Stimulated activated CD4-positive, alpha-beta T cell treated with anti-CD3 and anti-CD28 coated beads, TNF-alpha, amount 100 ng/mL, for 48 hours (primary cell): ENCODE data around the gene MCOLN3.
"Not testable (repeated sequence)": the region's sequence is repeated elsewhere in the genome, so short reads cannot be mapped to it uniquely, and the experiment has no call there.

Experiments
- DNase-seq, 3 donors: peaks; one replicate each; pipeline ENCODE4 v3.0.0-alpha.2; 2020; ENCODE audit warnings: low read depth in 3 of 3

The MCOLN3 gene

GRCh38 chr1:85049735-85050166, 1.5 kb upstream of the MCOLN3 start:
- DNase-seq: no peak

- DNase-seq: no peak
Measured at GRCh38 chr1:85047472-85048295, 616 bp downstream of the MCOLN3 start.

DNA sequence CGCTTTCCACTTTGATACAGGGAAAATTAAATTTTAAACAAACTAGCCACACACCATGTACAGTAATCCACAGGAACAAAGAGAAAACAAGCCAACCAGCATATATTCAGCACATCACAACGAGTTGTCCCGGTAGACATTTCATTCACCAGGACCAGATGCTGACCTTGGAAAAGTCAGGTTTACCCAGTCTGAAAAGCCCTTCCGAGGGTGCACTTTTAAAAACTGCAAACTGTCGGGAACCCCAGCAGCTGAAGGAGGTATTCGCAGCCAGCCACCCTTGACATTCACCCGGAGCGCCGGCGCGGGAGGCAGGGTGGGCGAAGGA, 1.2 kb downstream of the MCOLN3 start:
- DNase-seq: no peak

- no peak for DNase-seq
Measured at GRCh38 chr1:85042413-85042812, 5.9 kb downstream of the MCOLN3 start.

DNA sequence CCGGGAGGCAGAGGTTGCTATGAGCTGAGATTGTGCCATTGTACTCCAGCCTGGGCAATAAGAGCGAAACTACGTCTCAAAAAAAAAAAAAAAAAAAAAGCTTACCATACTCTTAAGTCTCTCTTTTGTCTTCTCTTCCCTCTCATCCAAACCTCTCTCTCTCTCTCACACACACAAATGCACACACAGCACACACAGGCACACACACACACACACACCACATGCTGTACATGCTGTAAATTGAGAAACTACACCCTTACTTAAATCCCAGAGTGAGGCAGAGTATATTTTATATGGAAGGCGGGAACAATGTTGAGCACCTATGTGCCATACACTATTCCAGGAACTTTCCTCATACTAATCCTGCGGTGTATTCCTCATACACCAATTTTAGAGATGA, 6.5 kb downstream of the MCOLN3 start:
- DNase-seq: no peak

DNA sequence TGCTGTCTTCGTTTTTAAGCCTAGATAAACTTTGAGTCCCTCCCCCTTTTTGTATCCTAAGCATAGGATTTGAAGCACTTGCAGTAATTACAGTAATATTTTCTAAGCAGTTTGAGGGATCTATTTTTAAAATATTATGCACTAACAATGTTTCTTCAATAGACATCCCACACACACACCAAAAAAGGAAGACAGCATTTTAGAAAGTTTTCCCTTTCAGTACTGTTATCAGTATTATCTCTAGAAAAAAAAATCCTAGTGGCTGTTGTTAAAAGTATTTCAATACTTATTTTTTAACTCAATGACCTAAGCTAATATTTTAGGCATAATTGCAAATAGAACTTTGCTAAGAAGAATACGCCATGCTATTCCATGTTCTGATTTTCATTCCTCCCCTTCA, 15.1 kb downstream of the MCOLN3 start:
- no peak for DNase-seq

DNA sequence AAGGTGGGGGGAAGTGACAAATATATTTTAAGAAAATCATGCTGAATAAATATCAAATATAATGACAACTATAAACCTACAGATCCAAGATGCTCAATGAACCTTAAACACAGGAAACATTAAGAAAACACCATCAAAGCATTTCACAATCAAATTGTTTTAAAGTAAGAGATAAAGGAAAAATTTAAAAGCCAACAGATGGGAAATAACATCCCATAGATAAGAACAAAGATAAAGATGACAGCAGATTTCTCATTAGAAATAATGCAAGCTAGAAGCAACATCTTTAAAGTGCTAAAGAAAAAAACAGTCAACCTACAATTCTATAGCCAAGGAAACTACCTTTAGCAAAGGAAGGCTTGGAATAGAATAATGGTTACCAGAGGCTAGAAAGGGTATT, 17.8 kb downstream of the MCOLN3 start:
- DNase-seq: no peak

DNA sequence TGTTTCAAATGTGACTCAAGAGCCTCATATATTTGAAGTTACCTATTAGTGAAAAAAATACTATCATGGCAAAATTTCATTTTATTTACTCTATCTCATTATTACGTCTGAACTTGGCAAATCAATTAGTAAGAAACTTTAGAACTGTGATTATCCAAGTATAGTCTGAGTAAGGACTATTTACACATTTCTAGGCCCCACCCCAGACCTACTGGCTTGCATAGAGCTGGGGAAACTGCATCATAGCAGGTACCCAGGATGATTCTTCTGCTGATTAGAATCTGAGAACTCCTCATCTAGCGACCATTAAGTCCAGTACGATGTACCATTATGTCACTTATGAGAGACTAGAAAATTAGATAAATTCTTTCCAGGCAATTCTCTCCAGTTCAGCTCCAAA, 20.1 kb downstream of the MCOLN3 start:
- no peak for DNase-seq

- DNase-seq: peak in 1 of 3 donors; percentile 1
Measured at GRCh38 chr1:85027242-85027983, 20.9 kb downstream of the MCOLN3 start.

GRCh38 chr1:85025940-85026339, 22.4 kb downstream of the MCOLN3 start:
- DNase-seq: no peak

- no peak for DNase-seq
Measured at GRCh38 chr1:85024736-85025135, 23.6 kb downstream of the MCOLN3 start.

DNA sequence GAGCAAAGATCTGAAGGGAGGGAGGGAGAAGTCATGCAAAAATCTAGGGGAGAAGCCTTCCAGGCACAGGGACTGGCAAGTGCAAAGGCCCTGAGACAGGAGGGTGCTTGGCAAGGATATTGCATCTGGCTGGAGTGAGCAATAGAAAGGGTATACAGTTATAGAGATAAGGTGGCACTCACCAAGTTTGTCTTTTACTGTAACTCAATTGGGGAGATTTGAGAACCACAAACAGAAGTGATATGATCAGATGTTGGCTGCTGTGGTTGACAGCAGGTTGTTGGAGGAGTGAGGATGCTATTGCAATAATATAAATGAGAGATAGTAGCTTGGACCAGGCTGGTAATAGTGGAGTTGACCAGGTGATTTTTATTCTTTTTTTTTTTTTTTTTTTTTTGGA, 25.6 kb downstream of the MCOLN3 start:
- no peak for DNase-seq

DNA sequence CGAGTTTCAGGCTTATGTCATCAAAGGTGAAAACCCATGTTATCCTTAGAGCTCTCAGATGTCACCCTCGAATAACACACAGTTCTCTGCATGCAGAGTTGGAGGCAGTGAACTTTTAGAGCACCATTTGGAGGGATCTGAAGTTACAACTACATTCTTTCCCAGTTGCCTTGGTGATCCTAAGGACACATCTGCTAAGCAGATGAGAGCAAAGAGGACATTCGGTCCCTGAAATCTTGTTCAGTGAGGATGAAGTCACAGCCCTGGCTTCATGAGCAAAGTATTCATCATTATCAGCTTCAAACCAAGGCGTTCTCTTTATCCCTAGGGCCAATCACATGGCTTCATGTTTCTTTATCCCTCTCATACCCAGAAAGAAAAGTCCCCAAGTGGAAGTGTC, 28.3 kb downstream of the MCOLN3 start:
- no peak for DNase-seq

DNA sequence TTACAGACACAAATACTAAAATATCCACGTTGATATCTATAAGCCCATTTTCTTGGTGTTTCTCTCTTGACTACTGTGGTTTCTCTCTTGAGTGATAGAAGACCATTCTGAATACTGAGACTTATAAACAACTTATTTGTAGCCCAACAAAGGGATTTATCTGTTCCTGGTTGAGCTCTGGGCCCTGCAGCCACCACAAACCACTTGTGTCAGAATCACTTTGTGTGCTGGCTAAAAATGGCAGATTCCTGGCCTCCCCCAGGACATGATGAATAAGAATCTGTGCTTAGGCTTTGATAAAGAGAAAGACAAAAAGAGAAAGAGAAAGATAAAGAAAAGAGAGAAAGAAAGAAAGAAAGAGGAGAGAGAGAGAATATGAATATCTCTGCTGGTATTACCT, 32.5 kb downstream of the MCOLN3 start:
- DNase-seq: no peak

DNA sequence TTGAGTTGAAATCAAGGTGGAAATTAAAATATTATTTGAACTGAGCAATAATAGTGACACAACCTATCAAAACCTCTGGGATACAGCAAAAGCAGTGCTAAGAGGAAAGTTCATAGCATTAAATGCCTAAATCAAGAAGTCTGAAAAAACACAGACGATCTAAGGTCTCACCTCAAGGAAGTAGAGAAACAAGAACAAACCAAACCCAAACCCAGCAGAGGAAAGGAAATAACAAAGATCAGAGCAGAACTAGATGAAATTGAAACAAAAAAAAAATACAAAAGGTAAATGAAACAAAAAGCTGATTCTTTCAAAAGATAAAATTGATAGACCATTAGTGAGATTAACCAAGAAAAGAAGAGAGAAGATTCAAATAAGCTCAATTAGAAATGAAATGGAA, 42.7 kb downstream of the MCOLN3 start:
- not testable (repeated sequence) for DNase-seq

DNA sequence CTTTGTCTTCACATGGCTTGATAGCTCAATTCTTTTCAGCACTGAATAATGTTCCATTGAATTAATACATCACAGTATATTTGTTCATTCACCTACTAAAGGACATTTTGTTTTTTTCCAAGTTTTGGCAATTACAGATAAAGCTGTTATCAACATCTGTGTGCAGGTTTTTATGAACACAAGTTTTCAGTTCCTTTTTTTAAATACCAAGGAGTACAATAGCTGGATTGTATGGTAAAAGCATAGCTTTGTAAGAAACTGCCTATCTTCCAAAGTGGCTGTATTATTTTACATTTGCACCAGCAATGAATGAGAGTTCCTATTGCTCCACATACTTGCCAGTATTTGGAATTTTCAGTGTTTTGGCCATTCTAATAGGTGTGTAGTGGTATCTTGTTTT, 46.6 kb downstream of the MCOLN3 start:
- DNase-seq: no peak

GRCh38 chr1:84998642-84999280, 49.5 kb downstream of the MCOLN3 start:
- DNase-seq: no peak

DNA sequence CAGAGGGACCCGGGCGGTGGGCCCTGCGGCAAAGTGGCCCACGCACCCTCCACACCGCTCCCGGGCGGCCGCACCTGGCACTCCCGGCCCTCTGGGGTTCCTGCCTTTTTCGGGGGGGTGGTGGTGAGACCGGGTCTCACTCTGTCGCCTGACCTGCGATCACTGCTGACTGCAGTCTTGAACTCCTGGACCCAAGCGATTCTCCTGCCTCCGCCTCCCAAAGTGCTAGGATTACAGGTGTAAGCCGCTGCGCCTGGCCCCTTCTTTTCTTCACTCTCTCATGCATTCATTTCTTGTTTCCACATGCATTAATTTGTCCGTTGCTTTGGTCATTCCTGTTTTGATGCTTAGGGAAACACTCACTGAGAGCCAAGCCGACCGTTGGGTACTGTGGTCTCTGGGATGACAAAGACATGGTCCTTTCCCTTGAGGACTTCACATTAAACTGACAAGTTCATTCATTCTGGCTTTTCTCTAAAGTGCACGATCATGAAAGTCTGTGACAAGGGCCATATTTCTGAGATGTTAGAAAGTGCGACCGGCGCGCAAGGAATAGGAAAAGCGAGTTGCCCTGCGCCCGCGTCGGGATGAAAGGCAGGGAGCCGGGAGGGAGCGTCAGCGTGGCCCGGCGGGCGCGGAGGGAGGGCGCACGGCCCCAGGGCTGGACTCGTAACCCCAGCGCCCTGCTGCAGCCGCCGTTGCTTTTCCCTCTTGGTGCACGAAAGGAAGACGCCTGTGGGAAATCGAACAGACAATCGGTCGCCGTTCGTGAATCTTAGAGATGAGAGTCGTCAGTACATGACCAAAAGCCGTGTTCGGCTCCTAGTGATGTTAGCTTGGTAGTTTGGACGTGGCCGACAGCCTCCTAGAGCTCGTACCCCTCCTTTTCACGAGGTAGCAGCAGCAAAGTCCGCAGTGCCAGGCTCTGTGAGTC, 50.4 kb downstream of the MCOLN3 start:
- DNase-seq: no peak

DNA sequence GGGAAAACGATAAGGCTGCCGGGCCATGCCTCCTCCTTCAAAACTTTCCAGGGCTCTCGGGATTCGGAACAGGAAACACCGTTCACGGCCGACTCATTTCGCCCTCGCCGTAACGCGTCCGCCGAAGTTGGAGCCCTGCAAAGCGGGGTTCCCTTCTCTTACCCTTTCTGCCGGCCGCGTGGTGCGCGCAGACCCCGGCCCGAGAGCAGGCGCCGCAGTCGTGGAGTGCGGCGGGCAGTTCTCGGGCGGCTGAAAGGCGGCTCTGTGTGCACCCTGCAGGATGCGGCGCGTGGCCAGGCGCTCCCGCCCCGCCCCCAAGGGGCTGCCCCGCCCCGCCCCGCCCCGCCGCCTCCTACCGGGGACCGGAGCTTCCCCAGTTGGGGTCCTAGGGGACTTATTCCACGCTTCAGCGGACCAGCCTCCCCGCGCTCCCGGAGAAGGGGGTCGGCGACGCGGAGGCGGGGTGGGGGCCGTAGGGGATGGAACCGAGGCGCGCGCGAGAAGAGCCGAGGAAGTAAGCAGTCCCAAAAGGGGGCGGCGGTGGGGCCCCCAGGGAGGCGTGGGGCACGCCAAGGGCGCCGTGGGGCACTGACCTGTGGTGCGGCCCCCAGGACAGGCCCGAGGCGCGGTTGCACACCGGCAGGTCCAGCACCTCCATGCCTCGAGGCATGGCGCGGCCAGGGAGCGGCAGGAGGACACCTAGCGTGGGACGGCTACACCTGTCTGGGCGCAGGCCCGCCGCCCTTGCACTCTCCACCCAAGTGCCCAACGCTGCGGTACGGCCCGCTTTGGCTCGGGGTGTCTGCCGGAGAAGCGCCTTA, 51.2 kb downstream of the MCOLN3 start, which contains the start of gene MCOLN2:
Gene MCOLN2 (minus strand): TSS at position 268 of the 821 bp plus-strand sequence. CDS start 241 bp downstream, at position 27.
- DNase-seq: peak in 1 of 3 donors; percentile 33

DNA sequence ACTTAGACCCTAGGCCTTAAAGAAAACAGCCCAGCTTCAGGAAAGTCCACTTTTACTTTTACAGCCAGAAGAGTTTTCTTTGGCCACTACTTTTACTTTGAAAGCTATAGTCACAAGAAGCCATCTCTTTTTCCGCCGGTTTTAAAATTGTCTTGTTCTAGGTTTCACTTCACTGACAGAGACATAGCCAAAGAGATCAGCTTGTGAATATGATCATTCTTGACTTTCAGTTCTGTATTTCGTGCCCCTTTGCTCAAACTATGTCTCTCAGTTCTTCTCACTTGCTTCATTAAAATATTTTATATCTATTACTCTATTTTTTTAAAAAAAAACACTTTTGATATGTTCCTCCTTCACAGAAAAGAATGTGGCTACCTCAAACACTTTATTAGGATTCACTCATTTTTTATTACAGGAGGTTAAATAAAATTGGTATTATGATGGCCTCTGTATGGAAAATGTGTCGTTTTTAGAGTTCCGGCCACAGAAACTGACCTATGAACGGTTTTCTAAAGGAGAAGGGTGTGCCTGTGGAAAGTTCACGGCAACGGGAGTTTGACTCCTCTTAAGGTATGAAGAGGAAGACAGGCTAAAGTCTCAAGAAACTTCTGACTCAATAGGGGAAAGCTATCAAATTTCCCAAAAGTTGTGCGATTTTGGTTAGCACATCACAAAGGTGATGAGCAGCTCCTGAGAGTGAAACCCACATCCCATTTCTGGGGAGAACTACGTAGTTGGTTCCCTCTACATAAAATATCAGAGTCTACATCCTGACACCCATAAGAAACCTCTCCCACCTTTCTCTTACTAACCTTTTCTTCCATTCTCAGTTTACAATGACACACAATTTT, 52.6 kb downstream of the MCOLN3 start:
- no peak for DNase-seq
